Left renal pelvis (tissue), 4 donors: Measurements from ENCODE around the gene NT5C1A. TPM values are rescaled to one million over a fixed set of nuclear protein-coding genes. Genes with fewer than 3 reads are reported as not detected.
A peak's percentile ranks its signal among the peaks of the same experiment; 100 is the strongest.

Source experiments
- DNase-seq, 4 donors: peaks; one replicate each; pipeline ENCODE4 v3.0.0-alpha.2; 2013; ENCODE audit warnings: low read depth in 4 of 4, low spot score in 3 of 4
- polyA plus RNA-seq, 4 donors: library from polyadenylated mRNA; unstranded; fragments of 120-200 nt; gene quantifications; one replicate each; pipeline ENCODE4 v1.2.1, GENCODE V29; 2013; ENCODE audit not compliant: insufficient read length in 4 of 4

NT5C1A gene
- polyA plus RNA-seq, 4 donors = 0.27 to 1.7 (median 0.43) TPM

- DNase-seq = no peak
Measured at GRCh38 chr1:39666772-39667171, 5.1 kb downstream of the NT5C1A start.

- DNase-seq = no peak
Measured at GRCh38 chr1:39663559-39663958, 8.3 kb downstream of the NT5C1A start.

- DNase-seq = no peak
Measured at GRCh38 chr1:39662861-39663260, 9.0 kb downstream of the NT5C1A start.

- DNase-seq = no peak
Measured at GRCh38 chr1:39659538-39659937, 12.4 kb downstream of the NT5C1A start.

GRCh38 chr1:39659110-39659509 is 12.8 kb downstream of the NT5C1A start:
- DNase-seq = no peak

GRCh38 chr1:39657923-39658485 is 13.9 kb downstream of the NT5C1A start:
- peak in 3 of 4 donors; percentile 41 to 60 (median 53) for DNase-seq

GRCh38 chr1:39657402-39657801 is 14.5 kb downstream of the NT5C1A start:
- DNase-seq = no peak

- no peak for DNase-seq
Measured at GRCh38 chr1:39656391-39656790, 15.5 kb downstream of the NT5C1A start.

- no peak for DNase-seq
Measured at GRCh38 chr1:39655578-39656268, 16.2 kb downstream of the NT5C1A start.

- DNase-seq = no peak
Measured at GRCh38 chr1:39654291-39654690, 17.6 kb downstream of the NT5C1A start.

GRCh38 chr1:39653546-39654031 is 18.3 kb downstream of the NT5C1A start:
- DNase-seq = peak in 2 of 4 donors; percentile 53 to 60

GRCh38 chr1:39652554-39652953 is 19.4 kb downstream of the NT5C1A start:
- DNase-seq = no peak

- DNase-seq = no peak
Measured at GRCh38 chr1:39652105-39652504, 19.8 kb downstream of the NT5C1A start.

GRCh38 chr1:39650431-39650830 is 21.5 kb downstream of the NT5C1A start:
- no peak for DNase-seq

GRCh38 chr1:39649636-39650185 is 22.2 kb downstream of the NT5C1A start:
- DNase-seq = no peak

- no peak for DNase-seq
Measured at GRCh38 chr1:39648496-39648895, 23.4 kb downstream of the NT5C1A start.

- DNase-seq = no peak
Measured at GRCh38 chr1:39647247-39647646, 24.7 kb downstream of the NT5C1A start.

- peak; percentile 55 to 73 (median 66) for DNase-seq
Measured at GRCh38 chr1:39646232-39647081, 25.4 kb downstream of the NT5C1A start.

- DNase-seq = no peak
Measured at GRCh38 chr1:39645411-39646043, 26.4 kb downstream of the NT5C1A start.

- no peak for DNase-seq
Measured at GRCh38 chr1:39643705-39644104, 28.2 kb downstream of the NT5C1A start.

- no peak for DNase-seq
Measured at GRCh38 chr1:39642796-39643195, 29.1 kb downstream of the NT5C1A start.
